ENCODE data around the gene LCORL.
"Not testable (repeated sequence)": the region's sequence is repeated elsewhere in the genome, so short reads cannot be mapped to it uniquely, and the experiment has no call there.

Gene LCORL

GRCh38 chr4:18014269-18014668, 7.3 kb downstream of the LCORL start:
- DNase-seq, result no peak

DNA sequence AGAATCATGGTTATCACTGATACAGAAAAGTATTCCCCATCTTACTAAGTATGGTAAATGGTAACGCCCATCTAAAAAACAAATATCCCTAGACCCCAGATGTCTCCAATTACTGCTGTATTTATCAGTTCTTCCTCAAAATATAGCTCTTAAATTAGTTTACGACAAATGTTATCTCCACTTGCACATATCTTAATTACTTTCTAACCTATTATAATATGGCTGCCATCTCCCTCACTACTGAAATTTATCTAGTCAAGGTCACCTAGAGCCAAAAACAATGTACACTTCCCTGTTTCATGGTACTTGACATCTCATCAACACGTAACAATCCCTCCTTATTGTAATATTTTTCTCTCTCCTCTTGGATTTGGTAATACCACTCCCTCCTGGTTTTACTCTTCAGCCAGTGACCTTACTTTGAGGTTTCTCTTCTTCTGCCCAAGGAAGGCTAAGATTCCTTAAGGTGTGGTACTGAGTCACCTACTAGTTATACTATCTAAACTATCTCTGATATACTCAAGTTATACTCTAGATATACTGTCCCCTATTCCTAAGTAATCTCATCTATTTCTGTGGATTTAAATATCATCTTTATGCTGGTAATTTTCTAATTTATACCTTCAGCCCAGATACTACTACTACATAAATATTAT, 8.6 kb downstream of the LCORL start:
- DNase-seq, result no peak

DNA sequence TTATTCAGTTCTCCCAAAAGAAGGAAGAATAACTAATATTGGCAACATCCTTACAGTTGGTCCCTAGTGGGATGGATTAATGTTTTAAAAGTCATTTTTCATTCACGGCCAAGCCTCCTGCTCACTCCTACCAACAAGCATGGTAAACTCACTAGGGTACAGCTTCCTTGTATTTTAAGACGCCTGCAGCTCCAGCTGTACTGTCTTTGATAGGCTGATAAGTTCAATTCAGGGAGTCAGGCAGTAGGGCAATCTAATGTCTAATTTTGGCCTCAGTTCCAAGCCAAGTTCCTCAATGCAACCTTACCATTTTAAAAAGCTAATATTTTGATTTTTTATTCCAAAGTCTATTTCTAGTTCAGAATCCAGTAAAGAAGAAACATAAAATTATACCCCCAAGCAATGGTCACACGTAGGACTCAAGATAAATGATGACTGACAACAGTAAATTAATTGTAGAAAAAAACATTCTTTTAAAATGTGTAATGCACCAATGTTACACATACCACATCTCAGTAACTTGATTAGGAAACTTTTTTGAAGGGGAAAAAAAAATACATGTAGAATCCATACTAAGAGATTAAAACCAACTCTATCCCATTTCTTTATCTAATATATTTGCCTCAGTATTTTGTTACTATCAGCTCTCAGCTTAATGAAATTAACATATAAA, 9.3 kb downstream of the LCORL start:
- DNase-seq, result no peak

- no peak for DNase-seq
Measured at GRCh38 chr4:18007625-18008024, 13.9 kb downstream of the LCORL start.

DNA sequence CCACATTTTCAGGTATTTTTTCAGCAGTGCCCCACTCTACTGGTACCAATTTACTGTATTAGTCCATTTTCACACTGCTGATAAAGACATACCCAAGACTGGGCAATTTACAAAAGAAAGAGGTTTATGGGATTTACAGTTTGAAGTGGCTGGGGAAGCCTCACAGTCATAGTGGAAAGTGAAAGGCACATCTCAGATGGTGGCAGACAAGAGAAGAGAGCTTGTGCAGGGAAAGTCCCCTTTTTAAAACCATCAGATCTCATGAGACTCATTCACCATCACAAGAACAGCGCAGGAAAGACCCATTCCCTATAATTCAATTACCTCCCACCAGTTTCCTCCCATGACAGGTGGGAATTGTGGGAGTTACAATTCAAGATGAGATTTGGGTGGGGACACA, 15.1 kb downstream of the LCORL start:
- not testable (repeated sequence) for DNase-seq

DNA sequence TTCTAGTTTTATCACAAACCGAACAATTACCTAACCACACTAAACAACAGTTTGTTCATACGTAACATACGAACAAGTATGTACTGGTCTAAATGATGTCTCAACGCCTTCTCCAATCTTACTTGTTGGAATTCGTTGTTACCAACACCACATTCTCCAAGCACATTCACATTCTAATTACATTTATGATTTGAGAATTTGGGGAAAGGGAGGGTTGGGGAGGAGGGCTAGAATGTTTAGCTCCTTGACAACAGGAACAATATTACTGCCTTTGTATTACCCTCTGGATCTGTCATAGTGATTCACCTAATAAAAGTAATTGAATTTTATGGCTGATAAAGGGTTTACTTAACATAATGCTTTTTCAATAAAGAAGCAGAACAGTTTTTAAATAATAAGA, 24.4 kb downstream of the LCORL start:
- no peak for DNase-seq

DNA sequence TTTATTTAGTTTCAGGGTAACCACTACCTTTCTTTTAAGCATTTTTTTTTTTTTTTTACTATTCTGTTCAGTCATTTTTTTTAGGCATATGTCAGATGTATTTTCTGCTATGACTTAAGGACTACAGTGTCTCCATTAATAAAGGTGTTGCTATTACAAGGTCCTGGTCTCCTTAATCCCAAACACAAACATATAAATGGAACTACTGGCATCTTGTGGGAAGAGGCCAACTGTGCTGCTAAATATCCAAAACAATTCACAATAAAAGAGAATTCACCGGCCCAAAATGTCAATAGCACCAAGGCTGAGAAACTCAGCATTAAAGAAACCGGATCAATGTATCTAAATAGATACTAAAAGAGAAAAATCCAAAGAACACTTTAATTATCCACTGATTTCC, 26.4 kb downstream of the LCORL start:
- no peak for DNase-seq

DNA sequence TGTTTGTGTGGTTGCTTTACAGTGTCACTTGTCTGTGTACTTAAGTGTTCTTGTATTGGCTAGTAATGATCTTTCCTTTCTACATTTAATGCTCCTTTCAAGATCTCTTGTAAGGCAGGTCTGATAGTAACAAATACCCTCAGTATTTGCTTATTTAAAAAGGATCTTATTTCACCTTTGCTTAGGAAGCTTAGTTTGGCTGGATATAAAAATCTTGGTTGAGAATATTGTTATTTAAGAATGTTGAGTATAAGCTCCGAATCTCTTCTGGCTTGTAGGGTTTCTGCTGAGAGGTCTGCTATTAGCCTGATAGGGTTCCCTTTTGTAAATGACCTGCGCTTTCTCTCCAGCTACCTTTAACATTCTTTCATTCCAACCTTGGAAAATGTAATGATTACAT, 35.7 kb downstream of the LCORL start:
- no peak for DNase-seq

DNA sequence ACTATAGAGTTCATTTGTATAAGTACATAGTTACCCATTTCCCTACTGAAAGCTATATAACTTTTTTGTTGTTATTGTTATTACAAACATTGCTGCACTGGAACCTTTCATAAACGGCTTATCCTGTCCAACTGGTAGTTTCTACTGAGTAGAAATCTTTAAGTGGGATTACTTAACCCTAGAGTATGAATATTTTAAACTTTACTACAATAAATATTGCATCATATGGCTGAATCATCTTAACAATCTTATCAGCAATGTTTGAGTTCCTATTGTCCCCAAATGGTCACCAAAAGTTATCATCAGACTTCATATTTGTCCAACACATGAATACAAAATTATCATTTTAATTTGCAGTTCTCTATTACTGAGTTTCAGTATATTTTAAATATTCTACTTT, 40.5 kb downstream of the LCORL start:
- DNase-seq, result no peak

- no peak for DNase-seq
Measured at GRCh38 chr4:17968721-17969120, 52.8 kb downstream of the LCORL start.

DNA sequence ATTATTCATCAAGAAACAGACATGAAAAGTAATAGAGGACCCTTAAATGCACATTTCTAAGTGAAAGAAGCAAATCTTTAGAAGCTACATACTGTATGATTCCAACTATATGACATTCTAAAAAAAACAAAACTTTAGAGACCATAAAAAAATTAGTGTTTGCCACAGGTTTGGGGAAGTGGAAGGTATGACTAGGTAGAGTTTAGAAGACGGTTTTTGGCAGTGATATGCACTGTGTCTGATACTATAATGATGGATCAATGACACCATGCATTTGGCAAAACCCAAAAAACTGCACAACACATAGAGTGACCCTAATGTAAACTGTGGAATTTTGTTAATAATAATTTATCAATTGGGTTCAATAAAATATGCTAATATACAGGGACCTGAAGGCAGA, 54.5 kb downstream of the LCORL start:
- no peak for DNase-seq

GRCh38 chr4:17966312-17966711, 55.2 kb downstream of the LCORL start:
- DNase-seq, result no peak

- no peak for DNase-seq
Measured at GRCh38 chr4:17964576-17964975, 57.0 kb downstream of the LCORL start.

- DNase-seq, result no peak
Measured at GRCh38 chr4:17962171-17962570, 59.4 kb downstream of the LCORL start.

- DNase-seq, result no peak
Measured at GRCh38 chr4:17961249-17961648, 60.3 kb downstream of the LCORL start.

DNA sequence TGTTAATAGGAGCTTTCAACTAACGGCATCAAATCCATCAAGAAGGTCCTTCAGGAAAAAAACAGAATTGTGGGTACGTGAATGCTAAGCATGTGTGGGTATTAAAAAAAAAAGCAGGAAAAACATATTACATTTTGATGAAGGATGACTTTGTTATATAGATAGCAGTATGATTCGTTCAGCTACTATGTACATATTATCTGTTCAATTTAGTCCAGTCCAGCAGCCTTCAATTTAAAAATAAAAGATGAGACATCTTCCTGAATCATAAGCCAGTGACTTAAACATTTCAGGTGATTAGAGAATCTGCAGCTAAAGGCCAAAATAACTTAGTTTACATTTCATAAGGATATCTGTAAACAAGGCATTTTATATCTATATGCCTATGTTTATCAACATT, 63.4 kb downstream of the LCORL start:
- DNase-seq, result no peak

DNA sequence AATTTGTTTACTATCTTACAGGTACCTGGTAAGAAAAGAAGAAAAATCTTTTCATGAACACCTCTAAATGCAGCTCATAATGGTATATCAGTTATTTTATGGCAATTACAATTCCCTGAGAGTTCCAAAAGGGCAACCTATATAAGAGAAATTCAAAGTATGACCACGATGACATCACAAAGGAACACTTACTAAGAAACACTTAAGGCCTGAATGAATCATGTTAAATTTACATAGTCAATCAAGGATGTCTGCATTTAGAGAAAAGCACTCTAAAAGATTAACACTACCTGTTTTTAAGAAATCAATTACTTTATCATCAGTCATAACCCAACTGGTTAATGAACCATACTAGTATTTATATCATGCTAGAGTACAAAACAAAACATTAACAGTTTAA, 63.9 kb downstream of the LCORL start:
- DNase-seq, result no peak

- no peak for DNase-seq
Measured at GRCh38 chr4:17956245-17956644, 65.3 kb downstream of the LCORL start.

- DNase-seq, result no peak
Measured at GRCh38 chr4:17945303-17945702, 76.3 kb downstream of the LCORL start.

DNA sequence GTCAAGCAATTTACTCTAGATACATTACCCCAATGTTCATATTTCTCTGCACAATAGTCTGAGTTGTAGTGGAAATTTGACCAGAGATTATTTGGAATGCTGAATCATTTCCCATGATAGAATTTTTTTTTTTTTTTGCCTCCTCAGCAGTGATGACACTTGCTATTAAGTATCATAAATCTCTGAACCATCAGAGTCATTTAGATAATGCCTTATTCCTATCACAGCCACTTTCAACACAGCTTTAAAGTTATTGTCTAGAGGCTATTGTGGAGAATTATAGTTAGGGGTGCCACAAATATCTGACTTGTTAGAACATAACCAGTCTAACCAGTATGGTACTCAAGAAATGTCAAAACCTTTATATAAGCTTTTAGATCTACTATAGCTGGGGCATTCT, 79.8 kb downstream of the LCORL start:
- no peak for DNase-seq

DNA sequence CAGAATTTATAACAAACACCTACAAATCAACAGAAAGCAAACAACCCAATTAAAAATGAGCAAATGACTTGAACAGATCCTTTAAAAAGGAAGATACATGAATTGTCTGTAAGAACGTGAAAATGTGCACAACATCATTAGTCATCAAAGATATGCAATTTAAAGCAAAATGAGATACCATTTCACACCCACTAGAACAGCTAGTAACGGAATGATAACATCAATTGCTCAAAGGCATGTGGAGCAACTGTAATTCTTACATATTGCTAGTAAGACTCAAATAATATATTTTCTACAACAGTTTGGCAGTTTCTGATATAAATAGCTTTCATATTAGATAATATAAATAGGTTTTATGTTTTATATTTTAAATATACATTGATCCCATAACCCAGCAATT, 82.5 kb downstream of the LCORL start:
- no peak for DNase-seq

DNA sequence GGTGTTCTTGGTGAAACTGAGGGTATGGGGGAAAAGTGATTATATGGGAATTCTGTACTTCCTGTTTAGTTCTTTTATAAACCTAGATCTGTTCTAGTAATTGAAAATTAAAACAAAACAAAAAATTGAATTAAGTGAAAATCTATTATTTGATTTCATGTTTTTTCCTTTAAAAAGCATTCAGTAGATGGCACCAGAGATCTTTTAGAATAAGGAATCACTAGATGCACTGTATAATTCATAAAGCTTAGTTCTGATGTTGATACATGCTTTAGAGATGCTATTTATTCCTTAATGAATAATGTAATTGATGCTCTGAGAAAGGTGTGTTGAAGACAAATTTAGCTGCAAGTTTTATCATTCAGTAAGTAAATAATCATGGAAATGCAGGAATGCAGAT, 87.3 kb downstream of the LCORL start:
- no peak for DNase-seq

DNA sequence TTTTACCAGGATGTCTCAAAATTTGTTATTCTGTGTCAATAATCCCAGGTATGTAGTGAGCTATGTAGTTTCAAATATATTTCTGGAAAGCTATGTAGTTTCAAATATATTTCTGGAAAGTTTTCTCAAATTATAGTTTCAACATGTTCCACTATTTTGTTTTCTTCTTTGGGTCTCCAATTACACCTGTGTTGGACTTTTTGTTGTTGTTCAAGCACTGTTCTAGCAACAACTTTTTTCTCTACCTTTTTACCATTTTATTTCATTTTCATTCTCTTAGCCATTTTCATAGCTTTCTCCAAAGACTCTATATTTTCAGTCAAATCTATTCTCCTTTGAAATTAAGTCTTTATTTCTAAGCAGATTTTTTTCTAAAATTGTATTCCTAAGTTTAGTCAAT, 88.4 kb downstream of the LCORL start:
- DNase-seq, result no peak

DNA sequence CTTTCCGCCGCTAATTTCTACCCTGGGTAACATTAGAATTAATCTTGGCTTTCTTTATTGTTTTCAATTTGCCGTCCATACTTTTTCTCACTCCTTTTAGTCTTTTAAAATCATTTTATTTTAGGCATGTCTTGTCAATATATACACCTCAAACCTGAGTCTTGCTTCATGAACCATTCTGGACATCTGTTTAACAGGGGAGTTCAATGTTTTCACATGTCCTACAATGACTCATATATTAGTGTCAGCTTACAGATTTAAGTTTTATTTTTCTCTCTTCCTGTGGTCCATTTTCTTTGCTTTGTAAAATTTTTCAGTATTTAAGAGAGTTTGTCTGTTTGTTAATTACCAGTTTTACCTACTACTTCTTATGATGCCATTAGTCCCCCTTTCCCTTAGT, 89.5 kb downstream of the LCORL start:
- DNase-seq, result no peak

- no peak for DNase-seq
Measured at GRCh38 chr4:17930256-17930655, 91.3 kb downstream of the LCORL start.

All from activated CD8-positive, alpha-beta memory T cell treated with anti-CD3 and anti-CD28 coated beads, Interleukin-2, amount 50 U/mL, for 4 hours (primary cell).